H1 (cell line): ENCODE data around the gene LCLAT1. TPM values are rescaled to one million over a fixed set of nuclear protein-coding genes. Genes with fewer than 3 reads are reported as not detected.

Source experiments
- CTCF ChIA-PET: fragments of 300-600 bp; sonication (Branson Sonifier 250); formaldehyde crosslinking; loops from one replicate; lab custom pipeline; 2021; ENCODE audit not compliant: partially characterized antibody; lab: Charles Lee
- POLR2A ChIA-PET: fragments of 300-600 bp; sonication (Branson Sonifier 250); formaldehyde crosslinking; loops from one replicate; lab custom pipeline; 2021; ENCODE audit warnings: inconsistent platforms; ENCODE audit not compliant: partially characterized antibody; lab: Charles Lee
- DNase-seq, 2 experiments: peaks; one replicate each; pipeline versions ENCODE4 v3.0.0 to v3.0.0-alpha.2; 2010 to 2022; ENCODE audit warnings: low spot score in 2 of 2, low read depth in 1 of 2, mixed read lengths in 1 of 2
- FAIRE-seq: peaks from 2 replicates; lab custom pipeline; 2011; peaks lifted over from hg19 to GRCh38; lab: Jason Lieb, UNC
- H2AFZ ChIP-seq: 2 replicates; pipeline ENCODE4 v1.8.1; 2012; ENCODE audit warnings: low read length, inconsistent platforms
- H2AK5ac ChIP-seq: 2 replicates; pipeline ENCODE4 v1.6.1; 2013; ENCODE audit warnings: low read depth, low read length
- H2BK120ac ChIP-seq: replicated peaks from 2 replicates; pipeline ENCODE3; 2013; ENCODE audit warnings: low read depth, low read length, inconsistent platforms
- H2BK12ac ChIP-seq: 2 replicates; pipeline ENCODE4 v1.6.1; 2013; ENCODE audit warnings: low read depth, low read length
- H2BK15ac ChIP-seq: 2 replicates; pipeline ENCODE4 v1.6.1; 2013; ENCODE audit warnings: low read length
- H2BK20ac ChIP-seq: 2 replicates; pipeline ENCODE4 v1.6.1; 2013; ENCODE audit warnings: low read length
- H2BK5ac ChIP-seq: 2 replicates; pipeline ENCODE4 v1.6.1; 2013; ENCODE audit warnings: low read depth, low read length
- H3K14ac ChIP-seq: 2 replicates; pipeline ENCODE4 v1.6.1; 2013; ENCODE audit warnings: inconsistent platforms; ENCODE audit not compliant: insufficient read length
- H3K18ac ChIP-seq: 2 replicates; pipeline ENCODE4 v1.6.1; 2013; ENCODE audit warnings: low read length; ENCODE audit errors: extremely low read depth
- H3K23ac ChIP-seq: 2 replicates; pipeline ENCODE4 v1.6.1; 2013; ENCODE audit warnings: inconsistent platforms; ENCODE audit not compliant: insufficient read length
- H3K23me2 ChIP-seq: 2 replicates; pipeline ENCODE4 v1.6.1; 2013; ENCODE audit warnings: low read depth, low read length
- H3K27ac ChIP-seq: 2 replicates; pipeline ENCODE4 v1.6.1; 2011; ENCODE audit warnings: low read depth, low read length, inconsistent platforms
- H3K27me3 ChIP-seq, 4 experiments: replicated peaks in 1 of 4; 1 replicate in 1 of 4; 2 replicates in 3 of 4; pipeline versions ENCODE4 v1.6.1 to v1.8.1; 2011 to 2013; ENCODE audit warnings: low read length in 3 of 4, mild to moderate bottlenecking in 3 of 4, inconsistent platforms in 2 of 4, mixed read lengths in 2 of 4, moderate library complexity in 1 of 4; ENCODE audit not compliant: control insufficient read depth in 3 of 4, insufficient read depth in 3 of 4; ENCODE audit errors: extremely low read depth in 1 of 4
- H3K36me3 ChIP-seq, 4 experiments: 2 replicates each; pipeline versions ENCODE4 v1.6.1 to v1.8.1; 2011 to 2013; ENCODE audit warnings: mild to moderate bottlenecking in 4 of 4, low read length in 3 of 4, moderate library complexity in 2 of 4, control low read depth in 1 of 4, inconsistent platforms in 1 of 4; ENCODE audit not compliant: insufficient read depth in 4 of 4, control insufficient read depth in 2 of 4
- H3K4ac ChIP-seq: replicated peaks from 2 replicates; pipeline ENCODE3; 2013; ENCODE audit warnings: low read length, low read depth, mixed read lengths, inconsistent platforms; ENCODE audit not compliant: insufficient read length
- H3K4me1 ChIP-seq, 4 experiments: replicated peaks in 1 of 4; 1 replicate in 1 of 4; 2 replicates in 3 of 4; pipeline versions ENCODE4 v1.6.1 to v1.8.1; 2011 to 2013; ENCODE audit warnings: low read length in 3 of 4, inconsistent platforms in 2 of 4, mixed read lengths in 1 of 4; ENCODE audit not compliant: insufficient read depth in 4 of 4, control insufficient read depth in 3 of 4
- H3K4me2 ChIP-seq, 2 experiments: 2 replicates each; pipeline versions ENCODE4 v1.6.1 to v1.8.1; 2011 to 2013; ENCODE audit warnings: low read depth in 2 of 2, low read length in 2 of 2, control low read depth in 1 of 2, inconsistent platforms in 1 of 2, mild to moderate bottlenecking in 1 of 2; ENCODE audit not compliant: insufficient read depth in 1 of 2
- H3K4me3 ChIP-seq, 4 experiments: fragments of 200-600, 300-600 bp in 1 of 4; sonication (generic), shearing (Covaris generic), sonication (Bioruptor Twin) in 1 of 4; 2 replicates each; pipeline versions ENCODE4 v1.5.1 to v1.8.1; 2011 to 2016; ENCODE audit warnings: low read length in 4 of 4, low read depth in 3 of 4, control low read depth in 2 of 4, inconsistent platforms in 2 of 4, mild to moderate bottlenecking in 2 of 4, mixed read lengths in 1 of 4, moderate library complexity in 1 of 4; ENCODE audit not compliant: insufficient read depth in 2 of 4; ENCODE audit errors: extremely low read depth in 1 of 4
- H3K56ac ChIP-seq: replicated peaks from 2 replicates; pipeline ENCODE3; 2013; ENCODE audit warnings: low read depth, mild to moderate bottlenecking, mixed read lengths, low read length, inconsistent platforms; ENCODE audit not compliant: insufficient read length
- H3K79me1 ChIP-seq: 2 replicates; pipeline ENCODE4 v1.6.1; 2013; ENCODE audit warnings: low read depth, low read length, control low read depth
- H3K79me2 ChIP-seq, 2 experiments: 2 replicates each; pipeline versions ENCODE4 v1.6.1 to v1.8.1; 2012 to 2013; ENCODE audit warnings: low read length in 2 of 2, mild to moderate bottlenecking in 2 of 2, inconsistent platforms in 1 of 2; ENCODE audit not compliant: insufficient read depth in 2 of 2, control insufficient read depth in 1 of 2
- H3K9ac ChIP-seq, 4 experiments: replicated peaks in 1 of 4; 1 replicate in 1 of 4; 2 replicates in 3 of 4; pipeline versions ENCODE4 v1.6.1 to v1.8.1; 2011 to 2013; ENCODE audit warnings: low read depth in 3 of 4, low read length in 3 of 4, control low read depth in 2 of 4, mild to moderate bottlenecking in 2 of 4, moderate library complexity in 2 of 4, inconsistent platforms in 1 of 4; ENCODE audit errors: extremely low read depth in 1 of 4
- H3K9me3 ChIP-seq, 2 experiments: 2 replicates each; pipeline versions ENCODE4 v1.6.1 to v1.8.1; 2012 to 2013; ENCODE audit warnings: mild to moderate bottlenecking in 2 of 2, moderate library complexity in 2 of 2, control low read depth in 1 of 2, inconsistent platforms in 1 of 2, low read depth in 1 of 2, low read length in 1 of 2, mixed read lengths in 1 of 2; ENCODE audit not compliant: insufficient read depth in 2 of 2
- H4K20me1 ChIP-seq, 2 experiments: replicated peaks in 1 of 2; 2 replicates each; pipeline versions ENCODE3 to v1.8.1; 2011 to 2013; ENCODE audit warnings: inconsistent platforms in 2 of 2, low read length in 2 of 2, mild to moderate bottlenecking in 1 of 2; ENCODE audit not compliant: insufficient read depth in 2 of 2, control insufficient read depth in 1 of 2
- H4K5ac ChIP-seq: 2 replicates; pipeline ENCODE4 v1.6.1; 2013; ENCODE audit warnings: low read length, low read depth, mixed read lengths, inconsistent platforms; ENCODE audit not compliant: insufficient read length
- H4K8ac ChIP-seq: 2 replicates; pipeline ENCODE4 v1.8.0; 2013; ENCODE audit warnings: mild to moderate bottlenecking, moderate library complexity, low read length, inconsistent platforms; ENCODE audit not compliant: insufficient read depth; ENCODE audit errors: extremely low read depth
- H4K91ac ChIP-seq: replicated peaks from 2 replicates; pipeline ENCODE3; 2013; ENCODE audit warnings: low read length, mixed read lengths, inconsistent platforms; ENCODE audit not compliant: insufficient read length
- CHD1 ChIP-seq: IDR thresholded peaks from 2 replicates; pipeline ENCODE4 v1.6.1; 2012; ENCODE audit warnings: low read depth, low read length, improper control_type of control experiment
- CREB1 ChIP-seq: IDR thresholded peaks from 2 replicates; pipeline ENCODE4 v1.6.1; 2012; ENCODE audit warnings: inconsistent platforms
- CTBP2 ChIP-seq: IDR thresholded peaks from 2 replicates; pipeline ENCODE4 v1.7.0; 2011; ENCODE audit warnings: borderline replicate concordance, mild to moderate bottlenecking, moderate library complexity, mixed read lengths, low read length; ENCODE audit not compliant: insufficient read depth, insufficient read length
- EZH2 ChIP-seq: fragments of 200-600 bp; sonication (generic); IDR thresholded peaks from 2 replicates; pipeline ENCODE4 v1.7.1; 2012; ENCODE audit warnings: low read depth, mild to moderate bottlenecking, moderate library complexity, low read length, inconsistent platforms; ENCODE audit not compliant: severe bottlenecking
- FOSL1 ChIP-seq: IDR thresholded peaks from 2 replicates; pipeline ENCODE4 v1.6.1; 2011; ENCODE audit warnings: mild to moderate bottlenecking, low read depth, low read length, moderate library complexity; ENCODE audit not compliant: insufficient read depth
- HDAC2 ChIP-seq, 2 experiments: fragments of 300-600 bp in 1 of 2; sonication (generic) in 1 of 2; IDR thresholded peaks; 2 replicates each; pipeline ENCODE4 v1.6.1; 2011 to 2012; ENCODE audit warnings: low read depth in 2 of 2, low read length in 2 of 2, mild to moderate bottlenecking in 2 of 2, moderate library complexity in 2 of 2, borderline replicate concordance in 1 of 2, inconsistent platforms in 1 of 2
- NANOG ChIP-seq: IDR thresholded peaks from 2 replicates; pipeline ENCODE4 v1.6.1; 2011; ENCODE audit warnings: low read length, low read depth, mild to moderate bottlenecking, inconsistent platforms; ENCODE audit not compliant: insufficient read depth, poor library complexity, severe bottlenecking
- NRF1 ChIP-seq: IDR thresholded peaks from 2 replicates; pipeline ENCODE4 v1.6.1; 2011; ENCODE audit warnings: mild to moderate bottlenecking, low read depth, low read length, improper control_type of control experiment
- PHF8 ChIP-seq: fragments of 200-600 bp; sonication (generic); conservative IDR thresholded peaks from 2 replicates; pipeline ENCODE4 v1.7.1; 2012; ENCODE audit warnings: low read depth, mild to moderate bottlenecking, inconsistent platforms, low read length, moderate library complexity
- POLR2A ChIP-seq, 2 experiments: IDR thresholded peaks; 1 replicate in 1 of 2; 2 replicates in 1 of 2; pipeline ENCODE4 v1.6.1; 2011; ENCODE audit warnings: low read depth in 2 of 2, low read length in 2 of 2, mild to moderate bottlenecking in 2 of 2; ENCODE audit errors: control extremely low read depth in 1 of 2
- RXRA ChIP-seq: IDR thresholded peaks from 2 replicates; pipeline ENCODE4 v1.6.1; 2011; ENCODE audit warnings: low read depth, mild to moderate bottlenecking, low read length, moderate library complexity; ENCODE audit not compliant: insufficient read depth
- SIRT6 ChIP-seq: IDR thresholded peaks from one replicate; pipeline ENCODE4 v1.7.1; 2012; ENCODE audit warnings: low read length, inconsistent platforms
- TBP ChIP-seq: IDR thresholded peaks from 2 replicates; pipeline ENCODE4 v1.6.1; 2011; ENCODE audit warnings: low read depth, low read length, improper control_type of control experiment
- WGBS, 2 experiments: shearing (Covaris generic) in 1 of 2; methylation state at CpG; one replicate each; pipeline versions ENCODE4 v1.1.6 to v1.1.7; 2013 to 2015; ENCODE audit warnings: low lambda C conversion rate in 2 of 2, mixed read lengths in 2 of 2, inconsistent platforms in 1 of 2, low coverage in 1 of 2, missing lambda C conversion rate in 1 of 2; ENCODE audit not compliant: insufficient replicate concordance in 2 of 2, insufficient coverage in 1 of 2, insufficient read length in 1 of 2; ENCODE audit errors: extremely low coverage in 1 of 2, missing lambda C conversion rate in 1 of 2; 5-methylcytosine and 5-hydroxymethylcytosine counted together
- polyA plus RNA-seq, 7 experiments: library from polyadenylated mRNA; depleted of rRNA in 3 of 7; stranded (reverse) in 5 of 7; unstranded in 2 of 7; fragments of >200 nt in 5 of 7; fragments of 200-250 nt in 2 of 7; gene quantifications; 1 replicate in 5 of 7; 2 replicates in 1 of 7; 4 replicates in 1 of 7; pipeline versions ENCODE4 v1.2.1 to v1.2.3, GENCODE V29; 2011 to 2013; ENCODE audit warnings: missing spikeins in 2 of 7, mixed read lengths in 2 of 7
- total RNA-seq: library from RNA; stranded (reverse); fragmentation: NEBNext Ultra II Directional; extraction: Animal tissue kit (Norgen Biotek cat#: 25700); gene quantifications from 2 replicates; pipeline ENCODE4 v1.2.1, GENCODE V29; 2021

LCLAT1 gene
- total and polyA plus RNA-seq, 2 of the 8 experiments (the other 6 are each of a cell fraction or from before 2014, with no cell fraction given), result 7.6 to 22.0 TPM

DNA sequence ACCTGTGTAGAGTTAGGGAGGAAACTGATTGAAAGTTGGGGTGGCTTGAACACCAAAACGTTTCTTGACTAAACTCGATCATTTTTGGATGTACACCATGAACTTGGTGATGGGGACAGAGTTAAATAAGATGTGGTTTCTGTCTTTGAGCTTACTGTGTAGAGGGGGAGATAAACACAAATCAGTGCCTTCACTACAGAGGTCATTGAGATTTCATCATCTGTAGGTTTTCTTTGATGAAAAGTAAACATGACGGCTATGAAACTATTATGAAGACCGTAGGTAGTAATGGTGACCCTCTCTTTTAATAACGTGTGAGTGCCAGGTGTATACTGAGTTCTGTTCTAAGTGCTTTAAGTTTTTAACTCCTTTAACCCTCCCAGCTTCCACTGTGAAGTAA is 6.5 kb downstream of the LCLAT1 start:
- Histone ChIP-seq H4K8ac (no peak overlapping the region), H3K79me2 (peaks cover under 1 to 86% of the 10 kb centered on the region in 2 experiments; a peak in 3 of 4 replicates), H3K36me3 (no peaks in the 10 kb centered on the region), H3K4me1 (peaks cover 0 to 9% (median 5%) of the 10 kb centered on the region in 4 experiments; a peak in 2 of 7 replicates), H3K9me3 (no peaks in the 10 kb centered on the region), H2BK120ac (no peak overlapping the region), H2BK5ac (no peak overlapping the region), H2BK12ac (no peak overlapping the region), H3K14ac (no peak overlapping the region), H2AFZ (no peak overlapping the region), H3K18ac (no peak overlapping the region), H4K20me1 (peaks cover 2 to 11% of the 10 kb centered on the region in 2 experiments), H3K79me1 (peaks cover 3% of the 10 kb centered on the region; the same call in 1 of the 2 replicates), H3K27me3 (no peaks in the 10 kb centered on the region), H3K23ac (no peak overlapping the region), H2BK15ac (no peak overlapping the region), H3K27ac (no peak overlapping the region), H2AK5ac (no peak overlapping the region), H3K9ac (no peak overlapping the region), H3K23me2 (no peaks in the 10 kb centered on the region), H3K4me3 (no peak overlapping the region), H3K4ac (no peak overlapping the region), H4K5ac (no peak overlapping the region), H3K56ac (no peak overlapping the region), H3K4me2 (no peak overlapping the region), H2BK20ac (no peak overlapping the region), H4K91ac (no peak overlapping the region)
- 94% methylated on average over 5 of the region's 5 CpGs; no CpG with 5 or more reads in 1 of the 2 experiments for WGBS, 2 experiments
- no peak for DNase-seq
- CTCF ChIA-PET, result interaction anchor here (1.2 kb wide), 1 partner anchor 215 kb away, joined by 3 read pairs; no protein-coding TSS in a partner anchor
- no peak for FAIRE-seq
- POLR2A ChIA-PET, result no interaction called here
- TF ChIP-seq TBP (no peak), HDAC2 (IDR thresholded peaks at IDR 0.05; ENCODE audit: borderline replicate concordance in 1 of 2, low read depth in 2 of 2, low read length in 2 of 2) (no peak), SIRT6 (no peak), CTBP2 (no peak), FOSL1 (no peak), CHD1 (no peak), CREB1 (no peak), POLR2A (IDR thresholded peaks at IDR 0.05; ENCODE audit: control extremely low read depth in 1 of 2, low read depth in 2 of 2, low read length in 2 of 2) (no peak), NANOG (no peak), NRF1 (no peak), EZH2 (no peak), RXRA (no peak), PHF8 (no peak)
